Epidermal melanocyte (primary cell): ENCODE results near the gene G2E3.
"Not testable (repeated sequence)": the region's sequence is repeated elsewhere in the genome, so short reads cannot be mapped to it uniquely, and the experiment has no call there.

Experiments
- DNase-seq: peaks from one replicate; pipeline ENCODE4 v3.0.0; 2011; ENCODE audit warnings: low spot score; ENCODE audit not compliant: insufficient read length

G2E3 gene

DNA sequence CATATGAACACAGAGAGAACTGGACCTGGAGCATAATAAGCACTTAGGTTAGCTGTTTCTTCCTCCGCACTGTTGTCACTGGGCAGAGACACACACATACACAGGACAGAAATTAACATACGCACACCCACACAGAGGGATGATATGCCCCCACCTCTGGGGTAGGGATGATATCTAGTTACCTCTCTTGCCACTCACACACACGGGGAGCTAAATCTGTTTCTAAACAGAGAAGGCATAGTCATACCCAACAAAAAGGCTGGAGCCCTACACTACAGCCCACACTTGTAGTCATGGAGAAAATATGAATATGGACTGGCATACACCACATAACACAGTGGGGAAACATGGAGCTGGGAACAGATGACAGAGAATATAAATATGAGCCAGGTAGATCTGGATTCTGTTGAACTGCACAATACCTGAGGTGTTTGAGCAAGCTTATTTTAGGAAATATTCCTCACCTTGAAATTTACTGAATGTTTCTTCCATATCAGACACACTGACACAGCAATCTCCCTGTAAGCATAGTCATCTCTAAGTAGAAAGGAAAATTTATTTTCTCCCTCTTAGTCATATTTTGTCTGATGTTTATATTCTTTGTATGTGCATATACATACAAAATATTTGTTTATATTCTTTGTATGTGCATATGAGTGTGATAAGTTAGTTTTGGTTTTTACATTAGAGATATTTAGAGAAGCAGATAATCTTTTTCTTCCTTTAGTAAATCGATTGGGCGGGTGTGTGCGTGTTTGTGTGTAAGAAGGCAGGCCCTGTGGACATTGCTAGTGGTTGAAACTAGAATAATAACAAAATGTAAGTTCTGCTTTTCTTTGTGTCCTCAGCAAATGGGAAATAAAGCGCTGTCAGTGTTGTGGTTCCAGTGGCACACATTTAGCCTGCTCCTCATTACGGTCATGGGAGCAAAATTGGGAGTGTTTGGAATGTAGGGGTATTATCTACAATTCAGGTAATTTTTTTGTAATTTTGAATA is 42.3 kb downstream of the G2E3 start:
- no peak for DNase-seq

- no peak for DNase-seq
Observed at GRCh38 chr14:30603402-30603801, 44.4 kb downstream of the G2E3 start.

GRCh38 chr14:30604696-30605095 is 45.7 kb downstream of the G2E3 start:
- DNase-seq = not testable (repeated sequence)

- no peak for DNase-seq
Observed at GRCh38 chr14:30607156-30607780, 48.3 kb downstream of the G2E3 start.

- no peak for DNase-seq
Observed at GRCh38 chr14:30608533-30609006, 49.6 kb downstream of the G2E3 start.

GRCh38 chr14:30610787-30611343 is 51.9 kb downstream of the G2E3 start:
- peak; percentile 42 for DNase-seq

DNA sequence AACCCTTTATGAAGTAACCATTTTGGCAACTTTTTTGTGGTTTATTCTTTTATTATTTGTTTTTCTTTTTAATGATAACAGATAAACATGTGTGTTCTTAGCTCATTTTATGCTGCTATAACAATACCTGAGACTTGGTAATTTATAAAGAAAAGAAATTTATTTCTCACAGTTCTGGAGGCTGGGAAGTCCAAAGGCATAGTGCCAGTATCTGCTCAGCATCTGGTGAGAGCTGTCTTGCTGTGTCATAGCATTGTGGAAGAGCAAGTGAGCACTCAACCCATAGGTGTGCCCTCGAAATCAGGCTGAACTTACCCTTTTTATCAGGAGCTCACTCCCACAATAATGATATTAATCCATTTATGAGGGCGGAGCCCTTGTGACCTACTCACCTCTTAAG is 55.2 kb downstream of the G2E3 start:
- no peak for DNase-seq

DNA sequence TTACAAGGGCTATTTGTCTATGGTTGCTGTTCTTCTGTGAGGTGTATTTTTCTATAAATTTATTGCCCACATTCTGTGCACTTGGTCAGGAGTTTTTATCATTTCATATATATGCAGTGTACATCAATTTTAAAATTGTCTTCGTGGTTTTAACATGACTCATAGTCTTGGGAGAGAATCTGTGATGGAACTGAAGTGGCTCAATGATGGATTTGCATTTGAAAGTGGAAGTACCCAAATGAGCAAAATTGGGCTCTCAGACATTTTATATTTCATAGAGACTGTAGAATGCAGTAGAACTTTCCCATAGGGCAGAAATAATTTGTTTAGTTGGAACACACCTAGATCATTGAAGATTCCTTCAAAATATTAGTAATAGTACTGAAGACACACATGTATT is 61.2 kb downstream of the G2E3 start:
- DNase-seq = no peak

- DNase-seq = no peak
Observed at GRCh38 chr14:30621354-30621939, 62.5 kb downstream of the G2E3 start.

DNA sequence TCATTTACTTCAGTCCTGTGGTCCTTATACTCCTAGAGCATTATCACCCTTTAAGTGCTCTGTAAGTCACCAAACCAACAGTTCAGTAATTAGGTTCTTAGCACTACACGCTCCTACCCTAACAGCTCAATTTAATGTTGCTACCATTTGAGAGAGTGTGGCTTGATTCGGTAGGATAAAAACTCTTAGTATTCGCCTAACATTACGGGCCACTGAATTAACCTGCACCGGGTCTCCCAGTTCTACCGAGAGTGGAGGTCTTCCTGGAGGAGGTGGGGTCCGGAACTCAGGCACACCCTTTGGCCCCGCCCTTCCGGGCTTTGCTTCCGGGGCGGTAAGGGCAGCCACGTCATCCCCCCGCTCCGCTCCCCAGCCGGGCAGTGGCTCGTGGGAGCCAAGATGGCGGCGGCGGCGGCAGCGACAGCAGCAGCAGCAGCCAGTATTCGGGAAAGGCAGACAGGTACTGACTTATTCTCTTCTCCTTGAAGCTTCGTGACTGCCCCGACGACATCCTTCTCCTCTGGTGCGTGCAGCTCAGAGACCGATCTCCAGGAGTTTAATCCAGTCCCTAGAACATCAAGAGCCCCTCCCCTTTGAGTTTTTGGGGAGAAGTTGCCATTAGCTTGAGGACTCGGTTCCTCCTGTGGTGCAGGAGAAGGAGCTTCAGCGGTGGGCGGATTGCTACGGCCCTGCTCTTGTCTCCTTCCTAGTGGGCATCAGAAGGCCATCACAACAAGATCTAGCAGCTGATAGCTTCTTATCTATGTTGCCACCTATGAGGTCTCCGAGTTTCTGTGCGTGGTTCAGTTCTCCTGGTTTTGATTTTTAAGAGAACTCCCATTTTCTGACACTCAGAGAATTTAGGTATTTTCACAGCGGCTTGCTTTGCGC is 63.2 kb downstream of the G2E3 start, which contains the start of gene SCFD1:
TSS of gene SCFD1 (plus strand) at position 380 of the 891 bp plus-strand sequence. CDS start at position 400, 20 bp downstream.
- peak; percentile 61 for DNase-seq

- no peak for DNase-seq
Observed at GRCh38 chr14:30623412-30624131, 64.6 kb downstream of the G2E3 start.

GRCh38 chr14:30624132-30624423 is 65.1 kb downstream of the G2E3 start:
- no peak for DNase-seq

DNA sequence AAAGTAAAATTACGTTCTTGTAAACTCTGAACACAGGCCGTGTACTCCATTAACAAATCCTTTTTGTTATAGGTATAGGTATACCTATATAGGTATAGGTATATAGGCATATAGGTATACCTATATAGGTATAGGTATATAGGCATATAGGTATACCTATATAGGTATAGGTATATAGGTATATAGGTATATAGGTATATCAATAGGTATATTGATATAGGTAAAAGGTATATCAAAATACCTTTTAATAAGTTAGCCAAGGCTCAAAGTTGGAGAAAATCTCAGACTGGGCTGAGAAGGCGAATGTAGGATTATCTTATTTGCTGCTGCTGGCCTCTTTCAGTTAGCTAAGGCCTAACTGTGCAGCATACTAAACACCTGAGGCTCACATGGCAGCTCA is 66.6 kb downstream of the G2E3 start:
- DNase-seq = no peak

DNA sequence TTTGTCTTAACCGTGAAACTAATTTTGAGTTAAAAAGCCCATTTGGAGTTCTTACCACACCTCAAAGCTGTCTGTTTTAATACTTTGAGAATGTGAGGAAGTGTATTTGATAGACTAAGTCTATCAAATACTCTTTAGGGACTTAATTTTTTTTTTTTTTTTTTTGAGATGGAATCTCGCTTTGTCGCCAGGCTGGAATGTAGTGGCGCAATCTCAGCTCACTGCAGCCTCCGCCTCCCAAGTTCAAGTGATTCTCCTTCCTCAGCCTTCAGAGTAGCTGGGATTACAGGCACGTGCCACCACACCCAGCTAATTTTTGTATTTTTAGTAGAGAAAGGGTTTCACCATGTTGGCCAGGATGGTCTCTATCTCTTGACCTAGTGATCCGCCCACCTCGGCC is 70.5 kb downstream of the G2E3 start:
- DNase-seq = not testable (repeated sequence)

DNA sequence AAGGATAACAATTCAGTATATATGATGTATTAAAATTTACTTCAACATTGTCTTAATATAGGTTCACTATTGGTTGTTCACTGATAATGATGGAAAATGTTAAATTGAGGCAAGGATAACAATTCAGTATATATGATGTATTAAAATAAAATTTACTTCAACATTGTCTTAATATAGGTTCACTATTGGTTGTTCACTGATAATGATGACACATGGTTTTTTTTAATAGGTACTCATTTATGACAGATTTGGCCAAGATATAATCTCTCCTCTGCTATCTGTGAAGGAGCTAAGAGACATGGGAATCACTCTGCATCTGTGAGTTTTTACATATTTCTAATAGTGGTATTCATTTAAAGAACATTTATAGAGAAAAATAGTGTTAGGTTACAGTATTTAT is 71.3 kb downstream of the G2E3 start:
- no peak for DNase-seq

DNA sequence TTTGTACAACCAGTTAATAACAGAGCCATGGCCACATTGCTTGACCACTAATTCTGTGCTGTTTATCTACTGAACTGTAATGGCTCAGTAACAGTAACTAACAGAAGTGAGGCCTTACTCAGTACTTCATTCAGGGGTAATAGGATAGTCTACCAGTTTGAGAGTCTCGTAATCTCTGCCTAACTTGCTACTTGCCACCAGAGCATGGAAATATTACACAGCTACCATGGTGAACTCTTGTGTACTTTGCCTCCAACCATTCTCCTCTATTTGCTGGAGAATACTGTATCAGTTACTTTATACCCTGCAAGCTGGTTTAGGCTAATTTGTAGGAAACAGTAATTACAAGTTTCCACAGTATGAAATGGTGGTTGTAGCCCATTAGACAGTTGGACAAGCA is 73.8 kb downstream of the G2E3 start:
- DNase-seq = no peak

- no peak for DNase-seq
Observed at GRCh38 chr14:30638926-30639325, 80.0 kb downstream of the G2E3 start.

DNA sequence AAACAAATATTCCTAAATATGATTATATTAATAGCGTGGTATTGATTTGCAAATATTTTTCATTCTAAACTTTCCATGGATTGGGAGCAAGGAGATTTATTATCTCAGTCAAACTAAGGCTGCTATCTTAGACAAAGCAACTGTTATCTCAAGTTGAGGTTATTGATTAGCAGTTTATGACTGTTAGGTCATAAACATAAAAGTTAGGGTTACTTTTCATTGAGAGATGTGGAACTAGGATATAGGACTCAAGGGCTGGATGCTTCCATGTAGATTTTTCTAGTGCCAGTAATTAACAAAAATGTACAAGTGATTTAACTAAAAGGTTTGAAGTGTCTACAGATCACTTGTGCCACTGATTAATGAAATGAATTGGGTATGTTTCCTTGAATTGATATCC is 82.2 kb downstream of the G2E3 start:
- no peak for DNase-seq

- not testable (repeated sequence) for DNase-seq
Observed at GRCh38 chr14:30644462-30644861, 85.5 kb downstream of the G2E3 start.

- DNase-seq = no peak
Observed at GRCh38 chr14:30645600-30645999, 86.6 kb downstream of the G2E3 start.
